GM23338 (cell line): ENCODE measurements around the gene TSHZ2. TPM values are rescaled to one million over a fixed set of nuclear protein-coding genes. Genes with fewer than 3 reads are reported as not detected.

ENCODE experiments used
- ATAC-seq: fragments of 200-7000 bp; cut with Tn5 transposase; 3 replicates; pipeline ENCODE4 v1.9.1; 2020
- DNase-seq: peaks from one replicate; pipeline ENCODE4 v3.0.0-alpha.2; 2015; ENCODE audit warnings: low spot score
- H2AFZ ChIP-seq: fragments of 200-600 bp; sonication (generic); 2 replicates; pipeline ENCODE4 v1.8.0; 2016; ENCODE audit warnings: antibody characterized with exemption, mild to moderate bottlenecking, moderate library complexity
- H3F3A ChIP-seq: fragments of 200-600 bp; sonication (generic); replicated peaks from 2 replicates; pipeline ENCODE4 v1.8.0; 2017; ENCODE audit warnings: antibody characterized with exemption, mixed run types, low read depth
- H3K27ac ChIP-seq: fragments of 200-600 bp; sonication (generic); 2 replicates; pipeline ENCODE4 v1.6.1; 2016; ENCODE audit warnings: low read depth
- H3K27me3 ChIP-seq: fragments of 200-600 bp; sonication (generic); 2 replicates; pipeline ENCODE4 v1.8.0; 2016; ENCODE audit warnings: mild to moderate bottlenecking, mixed run types, moderate library complexity; ENCODE audit not compliant: insufficient read depth
- H3K36me3 ChIP-seq: fragments of 200-600 bp; sonication (generic); 2 replicates; pipeline ENCODE4 v1.8.0; 2016; ENCODE audit warnings: mild to moderate bottlenecking; ENCODE audit not compliant: insufficient read depth
- H3K4me1 ChIP-seq: fragments of 200-600 bp; sonication (generic); 2 replicates; pipeline ENCODE4 v1.8.0; 2016; ENCODE audit warnings: mild to moderate bottlenecking, moderate library complexity; ENCODE audit not compliant: insufficient read depth
- H3K4me2 ChIP-seq: fragments of 200-600 bp; sonication (generic); 2 replicates; pipeline ENCODE4 v1.7.1; 2017; ENCODE audit warnings: mixed run types
- H3K4me3 ChIP-seq: fragments of 200-600 bp; sonication (generic); 2 replicates; pipeline ENCODE4 v1.6.1; 2016; ENCODE audit warnings: mixed run types
- H3K79me2 ChIP-seq: fragments of 200-600 bp; sonication (generic); replicated peaks from 2 replicates; pipeline ENCODE4 v1.8.0; 2017; ENCODE audit warnings: mild to moderate bottlenecking; ENCODE audit not compliant: insufficient read depth
- H3K9me2 ChIP-seq: fragments of 200-600 bp; sonication (generic); 2 replicates; pipeline ENCODE4 v1.8.0; 2017; ENCODE audit not compliant: insufficient read depth
- H4K20me1 ChIP-seq: fragments of 200-600 bp; sonication (generic); replicated peaks from 2 replicates; pipeline ENCODE4 v1.8.0; 2017; ENCODE audit warnings: mild to moderate bottlenecking; ENCODE audit not compliant: insufficient read depth
- H3K27ac Mint-ChIP-seq: 2 replicates; pipeline ENCODE4 v1.8.0; 2020; ENCODE audit warnings: inconsistent platforms, mild to moderate bottlenecking, moderate library complexity, mixed read lengths
- H3K27me3 Mint-ChIP-seq: 3 replicates; pipeline ENCODE4 v1.8.0; 2022; ENCODE audit warnings: low read depth, mild to moderate bottlenecking, moderate library complexity, mixed read lengths, inconsistent platforms; ENCODE audit not compliant: insufficient read depth, poor library complexity
- H3K36me3 Mint-ChIP-seq: 3 replicates; pipeline ENCODE4 v1.8.0; 2021; ENCODE audit warnings: low read depth, mild to moderate bottlenecking, inconsistent platforms, moderate library complexity, mixed read lengths
- H3K4me1 Mint-ChIP-seq: 3 replicates; pipeline ENCODE4 v1.8.0; 2020; ENCODE audit warnings: mild to moderate bottlenecking, inconsistent platforms, mixed read lengths
- H3K4me3 Mint-ChIP-seq: 3 replicates; pipeline ENCODE4 v1.8.0; 2021; ENCODE audit warnings: moderate library complexity, mild to moderate bottlenecking, inconsistent platforms, mixed read lengths
- H3K9me3 Mint-ChIP-seq: 3 replicates; pipeline ENCODE4 v1.8.0; 2020; ENCODE audit warnings: moderate library complexity, mild to moderate bottlenecking, inconsistent platforms, mixed read lengths
- CREB1 ChIP-seq: fragments of 250-450 bp; sonication (Bioruptor Pico); IDR thresholded peaks from 2 replicates; pipeline ENCODE4 v1.5.0; 2020; ENCODE audit warnings: low read depth, mild to moderate bottlenecking, moderate library complexity
- CTCF ChIP-seq, 2 experiments: fragments of 200-600 bp in 1 of 2; sonication (generic) in 1 of 2; conservative IDR thresholded peaks; 2 replicates each; pipeline versions ENCODE4 v1.5.1 to v1.6.1; 2016 to 2017; ENCODE audit warnings: antibody characterized with exemption in 2 of 2, low read depth in 2 of 2, mild to moderate bottlenecking in 2 of 2, moderate library complexity in 1 of 2
- ETS1 ChIP-seq: IDR thresholded peaks from 2 replicates; pipeline ENCODE4 v1.6.1; 2016; ENCODE audit warnings: antibody characterized with exemption
- EZH2 ChIP-seq: fragments of 200-600 bp; sonication (generic); IDR thresholded peaks from one replicate; pipeline ENCODE4 v1.8.0; 2017; ENCODE audit warnings: antibody characterized with exemption, mild to moderate bottlenecking, low read depth; ENCODE audit not compliant: unreplicated experiment
- EZH2phosphoT487 ChIP-seq: fragments of 200-600 bp; sonication (generic); IDR thresholded peaks from one replicate; pipeline ENCODE4 v1.8.1; 2018; ENCODE audit warnings: antibody characterized with exemption; ENCODE audit not compliant: unreplicated experiment
- JUNB ChIP-seq: IDR thresholded peaks from one replicate; pipeline ENCODE4 v1.6.1; 2016; ENCODE audit warnings: antibody characterized with exemption; ENCODE audit not compliant: unreplicated experiment
- NANOG ChIP-seq: IDR thresholded peaks from 2 replicates; pipeline ENCODE4 v1.6.1; 2016; ENCODE audit warnings: antibody characterized with exemption, borderline replicate concordance
- POLR2AphosphoS5 ChIP-seq: IDR thresholded peaks from 2 replicates; pipeline ENCODE4 v1.6.1; 2016; ENCODE audit warnings: antibody characterized with exemption, low read depth
- REST ChIP-seq: IDR thresholded peaks from one replicate; pipeline ENCODE4 v1.6.1; 2018; ENCODE audit warnings: antibody characterized with exemption; ENCODE audit not compliant: unreplicated experiment
- STAT1 ChIP-seq: IDR thresholded peaks from one replicate; pipeline ENCODE4 v1.6.1; 2016; ENCODE audit warnings: antibody characterized with exemption; ENCODE audit not compliant: unreplicated experiment
- ZNF114 ChIP-seq: fragments of 250-450 bp; sonication (Bioruptor Pico); IDR thresholded peaks from 2 replicates; pipeline ENCODE4 v1.5.0; 2020; ENCODE audit warnings: mild to moderate bottlenecking, moderate library complexity
- ZNF331 ChIP-seq: fragments of 250-450 bp; sonication (Bioruptor Pico); IDR thresholded peaks from 2 replicates; pipeline ENCODE4 v1.5.0; 2020; ENCODE audit warnings: low read depth, mild to moderate bottlenecking, moderate library complexity
- ZNF462 ChIP-seq: fragments of 250-450 bp; sonication (Bioruptor Pico); IDR thresholded peaks from 2 replicates; pipeline ENCODE4 v1.5.0; 2020; ENCODE audit warnings: mild to moderate bottlenecking, moderate library complexity
- polyA plus RNA-seq: library from polyadenylated mRNA; unstranded; fragments of >200 nt; fragmentation: Nextera tagmentation; extraction: Ambion mirVana; gene quantifications from 2 replicates; pipeline ENCODE4 v1.2.1, GENCODE V29; 2016
- total RNA-seq: library from RNA; depleted of rRNA; stranded (reverse); fragments of >200 nt; shearing (Covaris generic); gene quantifications from 2 replicates; pipeline ENCODE4 v1.2.3, GENCODE V29; 2014

Gene TSHZ2
- total and polyA plus RNA-seq, 2 experiments from 2014 or later, result 0.49 to 1.3 TPM

GRCh38 chr20:53365076-53365475 lies 392.9 kb downstream of the TSHZ2 start:
- no peaks in the 10 kb centered on the region for H3K36me3 ChIP-seq
- no peaks in the 10 kb centered on the region for H3F3A ChIP-seq
- Mint-ChIP-seq H3K9me3 (no peaks in the 10 kb centered on the region), H3K4me3 (no peak overlapping the region), H3K36me3 (no peaks in the 10 kb centered on the region), H3K4me1 (peaks cover 7% of the 10 kb centered on the region), H3K27me3 (peaks cover 2% of the 10 kb centered on the region), H3K27ac (no peak overlapping the region)
- DNase-seq (no peak), ATAC-seq (no peak)
- TF ChIP-seq REST (no peak), ZNF462 (no peak), EZH2 (no peak), JUNB (no peak), ZNF114 (CRISPR knock-in tag) (no peak), POLR2AphosphoS5 (no peak), CTCF (conservative IDR thresholded peaks at IDR 0.05; ENCODE audit: low read depth in 2 of 2) (no peak), STAT1 (no peak), NANOG (no peak), EZH2phosphoT487 (no peak), CREB1 (CRISPR knock-in tag) (no peak), ZNF331 (CRISPR knock-in tag) (no peak), ETS1 (no peak)
- H3K4me1 ChIP-seq, result no peaks in the 10 kb centered on the region
- H3K4me2 ChIP-seq, result no peak overlapping the region
- no peaks in the 10 kb centered on the region for H3K79me2 ChIP-seq
- no peak overlapping the region for H3K4me3 ChIP-seq
- no peak overlapping the region for H3K27ac ChIP-seq
- H4K20me1 ChIP-seq, result no peaks in the 10 kb centered on the region
- H3K27me3 ChIP-seq, result no peaks in the 10 kb centered on the region
- peaks cover 5% of the 10 kb centered on the region; the same call in 1 of the 2 replicates for H3K9me2 ChIP-seq
- H2AFZ ChIP-seq, result no peak overlapping the region
